HCT116 (cell line): Measurements from ENCODE around the gene IL11.

ENCODE experiments used
- ATF3 ChIP-seq: IDR thresholded peaks from 2 replicates; pipeline ENCODE4 v1.6.1; 2012
- CBX3 ChIP-seq: IDR thresholded peaks from 2 replicates; pipeline ENCODE4 v1.6.1; 2012; ENCODE audit warnings: low read depth
- CTCF ChIP-seq, 3 experiments: fragments of 200-600 bp in 1 of 3; sonication (generic) in 1 of 3; IDR thresholded peaks in 2 of 3; conservative IDR thresholded peaks in 1 of 3; 2 replicates each; pipeline ENCODE4 v1.5.1; 2012 to 2017; ENCODE audit warnings: low read depth in 2 of 3, low read length in 2 of 3, antibody characterized with exemption in 1 of 3, borderline replicate concordance in 1 of 3, control low read depth in 1 of 3, mild to moderate bottlenecking in 1 of 3, mixed read lengths in 1 of 3, mixed run types in 1 of 3, moderate library complexity in 1 of 3; ENCODE audit not compliant: insufficient read depth in 1 of 3
- EZH2 ChIP-seq: fragments of 200-600 bp; sonication (generic); IDR thresholded peaks from 2 replicates; pipeline ENCODE4 v1.6.1; 2017; ENCODE audit warnings: antibody characterized with exemption, mixed run types
- EZH2phosphoT487 ChIP-seq: fragments of 200-600 bp; IDR thresholded peaks from 2 replicates; pipeline ENCODE4 v1.6.1; 2018; ENCODE audit warnings: antibody characterized with exemption, borderline replicate concordance
- JUND ChIP-seq: IDR thresholded peaks from 2 replicates; pipeline ENCODE4 v1.6.1; 2012
- MAX ChIP-seq: IDR thresholded peaks from 2 replicates; pipeline ENCODE4 v1.6.1; 2012
- POLR2A ChIP-seq: IDR thresholded peaks from 2 replicates; pipeline ENCODE4 v1.7.0; 2011; ENCODE audit warnings: borderline replicate concordance; ENCODE audit not compliant: insufficient read depth, insufficient read length; ENCODE audit errors: extremely low read depth
- POLR2AphosphoS5 ChIP-seq: IDR thresholded peaks from 2 replicates; pipeline ENCODE4 v1.6.1; 2011; ENCODE audit warnings: mild to moderate bottlenecking, low read depth, low read length, moderate library complexity
- REST ChIP-seq: IDR thresholded peaks from 2 replicates; pipeline ENCODE4 v1.6.1; 2012; ENCODE audit warnings: low read depth
- SP1 ChIP-seq: IDR thresholded peaks from 2 replicates; pipeline ENCODE4 v1.6.1; 2012; ENCODE audit warnings: low read depth
- YY1 ChIP-seq: IDR thresholded peaks from 2 replicates; pipeline ENCODE4 v1.6.1; 2011; ENCODE audit warnings: low read length, low read depth, moderate library complexity, mild to moderate bottlenecking; ENCODE audit not compliant: insufficient replicate concordance; ENCODE audit errors: extremely low read depth
- ZBTB33 ChIP-seq: IDR thresholded peaks from 2 replicates; pipeline ENCODE4 v1.6.1; 2011; ENCODE audit warnings: mild to moderate bottlenecking, low read length, moderate library complexity; ENCODE audit not compliant: insufficient replicate concordance; ENCODE audit errors: extremely low read depth
- ZNF274 ChIP-seq: fragments of 200-500 bp; sonication (Bioruptor generic); IDR thresholded peaks from 2 replicates; pipeline ENCODE4 v1.6.1; 2014; ENCODE audit warnings: mild to moderate bottlenecking, low read depth, low read length, inconsistent platforms

- TF ChIP-seq REST (no peak), CTCF (IDR thresholded peaks at IDR 0.05 in 2 of 3, conservative IDR thresholded peaks at IDR 0.05 in 1 of 3; ENCODE audit: borderline replicate concordance in 1 of 3, insufficient read depth in 1 of 3, low read depth in 2 of 3, low read length in 2 of 3) (no peak), SP1 (no peak), ZNF274 (no peak), EZH2 (no peak), POLR2A (no peak), ATF3 (no peak), ZBTB33 (no peak), POLR2AphosphoS5 (no peak), EZH2phosphoT487 (no peak), MAX (no peak), CBX3 (no peak), YY1 (no peak), JUND (no peak)
These were observed 3.9 kb upstream of the IL11 start for GRCh38 chr19:55373993-55374757.
